ENCODE results near the gene CBR4. TPM values are rescaled to one million over a fixed set of nuclear protein-coding genes. Genes with fewer than 3 reads are reported as not detected.

CBR4 gene
- 3.0 to 4.2 TPM (median 4.1 TPM) in 5 replicates for total RNA-seq (2022; extraction: Qiagen RNA extraction; ENCODE audit: low read depth)

GRCh38 chr4:169010125-169011023 is at the start of gene CBR4:
Gene CBR4 (minus strand): TSS chr4:169010255. CDS start chr4:169010089, 166 bp downstream.

